GM19023 (cell line): ENCODE results near the gene LRP5.
"Not testable (repeated sequence)": the region's sequence is repeated elsewhere in the genome, so short reads cannot be mapped to it uniquely, and the experiment has no call there.

Experiments
- ATAC-seq: cut with Tn5 transposase; IDR thresholded peaks from one replicate; pipeline ENCODE4 v1.9.1; 2021; ENCODE audit warnings: mild to moderate bottlenecking, moderate library complexity; ENCODE audit not compliant: unreplicated experiment

Gene LRP5

GRCh38 chr11:68460741-68461574, 148.6 kb downstream of the LRP5 start, which contains the start of gene PPP6R3:
Gene PPP6R3 (plus strand): TSS chr11:68460752. CDS start chr11:68537665, 76,913 bp downstream.
- peak; percentile 42 for ATAC-seq

- ATAC-seq: no peak
Measured at GRCh38 chr11:68461575-68461917, 149.2 kb downstream of the LRP5 start.

DNA sequence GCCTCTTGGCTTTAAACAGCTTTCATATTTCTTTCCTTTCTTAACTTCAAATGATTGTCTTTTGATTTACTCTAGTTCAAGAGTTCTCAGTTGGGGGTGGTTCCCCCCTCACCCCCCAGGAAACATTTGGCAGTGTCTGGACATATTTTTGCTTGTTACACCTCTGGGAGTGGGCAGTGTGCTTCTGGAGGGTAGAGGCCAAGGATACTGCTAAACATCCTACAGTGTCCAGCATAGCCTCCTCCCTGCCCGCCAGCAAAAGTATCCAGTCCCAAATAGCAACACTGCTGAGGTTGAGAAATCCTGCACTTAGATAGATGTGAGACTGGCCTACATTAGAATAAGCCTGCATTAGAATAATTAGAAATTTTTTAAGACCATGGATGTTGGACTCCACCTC, 151.3 kb downstream of the LRP5 start:
- ATAC-seq: no peak

DNA sequence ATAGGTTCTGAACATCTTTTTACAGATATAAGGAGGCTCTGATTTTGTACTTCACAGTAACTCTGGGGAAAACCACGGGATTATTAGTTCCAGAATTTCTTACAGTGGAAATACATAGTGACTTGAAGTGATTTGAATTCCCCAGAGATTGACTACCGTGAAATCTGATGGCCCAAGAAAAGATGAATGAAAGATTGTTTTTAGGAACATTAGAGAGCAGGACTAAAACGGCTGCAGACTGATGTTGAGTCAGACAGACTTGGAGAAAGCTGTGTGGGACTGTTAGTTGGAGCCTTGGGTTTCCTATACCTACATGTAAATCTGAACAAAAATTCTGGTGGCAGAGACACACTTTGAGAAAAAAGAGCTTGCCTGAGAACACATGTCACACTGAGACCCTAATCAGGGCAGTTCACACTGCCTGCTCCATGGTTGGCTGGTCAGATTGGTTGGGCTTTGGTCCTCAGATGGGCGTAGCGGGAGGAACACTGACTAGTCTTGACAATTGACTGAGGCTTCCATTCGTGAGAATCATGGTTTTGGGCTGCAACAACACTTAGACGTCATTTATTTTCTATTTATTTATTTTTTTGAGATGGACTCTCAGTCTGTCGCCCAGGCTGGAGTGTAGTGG, 154.9 kb downstream of the LRP5 start:
- no peak for ATAC-seq

DNA sequence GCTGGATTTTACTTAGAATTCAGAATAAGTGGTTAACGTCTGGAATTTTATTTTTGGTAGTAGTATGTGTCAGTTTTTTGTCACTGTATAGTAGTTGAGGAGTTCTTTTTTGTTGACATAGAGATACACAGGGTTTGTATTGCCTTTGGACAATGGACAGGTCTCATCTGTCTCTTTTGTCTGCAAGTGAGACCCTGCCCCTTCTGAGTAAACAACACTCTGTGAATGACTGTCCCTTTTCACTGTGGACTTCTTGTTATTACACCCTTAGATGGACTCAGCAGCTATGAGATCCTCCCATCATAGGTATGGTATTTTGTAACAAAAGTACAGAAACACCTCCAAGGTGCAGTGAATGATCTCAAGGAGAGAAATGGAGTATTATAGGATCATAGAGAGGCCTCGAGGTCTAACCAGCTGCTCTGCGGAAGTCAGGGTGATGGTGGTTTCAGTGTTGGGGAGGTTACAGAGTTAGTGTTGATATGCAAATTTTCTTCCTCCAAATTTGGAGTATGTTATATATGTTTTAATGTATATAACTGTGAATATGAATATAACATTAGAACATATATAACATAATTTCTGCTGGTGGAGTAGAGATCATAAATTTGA, 155.9 kb downstream of the LRP5 start:
- no peak for ATAC-seq

DNA sequence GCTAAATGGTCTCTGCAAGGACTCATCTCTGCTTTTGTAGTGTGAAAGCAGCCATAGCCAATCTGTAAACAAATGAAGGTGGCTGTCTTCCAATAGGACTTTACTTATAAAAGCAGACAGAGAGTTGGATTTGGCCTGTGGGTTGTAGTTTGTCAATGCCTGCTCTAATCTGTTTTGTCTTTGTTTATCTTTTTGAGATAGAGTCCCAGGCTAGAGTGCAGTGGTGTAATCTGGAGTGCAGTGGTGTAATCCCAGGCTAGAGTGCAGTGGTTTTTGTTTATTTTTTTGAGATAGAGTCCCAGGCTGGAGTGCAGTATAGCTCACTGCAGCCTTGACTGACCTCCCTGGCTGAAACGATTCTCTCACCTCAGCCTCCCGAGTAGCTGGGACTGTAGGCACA, 156.7 kb downstream of the LRP5 start:
- no peak for ATAC-seq

- ATAC-seq: no peak
Measured at GRCh38 chr11:68469642-68470041, 157.3 kb downstream of the LRP5 start.

GRCh38 chr11:68470304-68470811, 158.0 kb downstream of the LRP5 start:
- no peak for ATAC-seq

- no peak for ATAC-seq
Measured at GRCh38 chr11:68471360-68472340, 159.3 kb downstream of the LRP5 start.

GRCh38 chr11:68472778-68473177, 160.4 kb downstream of the LRP5 start:
- no peak for ATAC-seq

- ATAC-seq: no peak
Measured at GRCh38 chr11:68473693-68474092, 161.3 kb downstream of the LRP5 start.

DNA sequence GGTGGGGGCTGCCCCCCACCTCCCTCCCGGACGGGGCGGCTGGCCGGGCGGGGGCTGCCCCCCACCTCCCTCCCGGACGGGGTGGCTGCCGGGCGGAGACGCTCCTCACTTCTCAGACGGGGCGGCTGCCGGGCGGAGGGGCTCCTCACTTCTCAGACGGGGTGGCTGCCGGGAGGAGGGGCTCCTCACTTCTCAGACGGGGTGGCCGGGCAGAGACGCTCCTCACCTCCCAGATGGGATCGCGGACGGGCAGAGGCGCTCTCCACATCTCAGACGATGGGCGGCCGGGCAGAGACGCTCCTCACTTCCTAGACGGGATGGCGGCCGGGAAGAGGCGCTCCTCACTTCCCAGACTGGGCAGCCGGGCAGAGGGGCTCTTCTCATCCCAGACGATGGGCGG, 163.2 kb downstream of the LRP5 start:
- ATAC-seq: not testable (repeated sequence)

DNA sequence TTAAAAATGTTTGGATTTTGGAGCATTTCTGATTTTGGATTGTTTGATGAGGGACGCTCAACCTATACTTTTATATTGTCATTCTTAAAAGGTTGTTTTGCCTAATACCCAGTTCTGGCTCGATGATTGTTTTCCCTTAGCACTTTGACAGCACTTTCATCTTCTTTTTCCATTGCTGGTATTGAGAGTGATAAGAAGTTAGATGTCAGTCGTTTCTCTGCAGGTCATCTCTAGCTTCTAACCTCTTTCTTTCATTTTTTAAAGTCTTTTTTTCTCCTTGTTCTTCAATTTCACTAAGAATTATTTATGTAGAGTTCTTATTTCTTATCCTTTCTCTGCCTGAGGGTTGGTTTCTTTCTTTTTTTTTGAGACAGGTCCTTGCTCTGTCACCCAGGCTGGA, 167.0 kb downstream of the LRP5 start:
- ATAC-seq: no peak

GRCh38 chr11:68480193-68480592, 167.8 kb downstream of the LRP5 start:
- ATAC-seq: no peak

GRCh38 chr11:68480852-68481510, 168.6 kb downstream of the LRP5 start:
- ATAC-seq: no peak

GRCh38 chr11:68481579-68482240, 169.3 kb downstream of the LRP5 start:
- no peak for ATAC-seq

DNA sequence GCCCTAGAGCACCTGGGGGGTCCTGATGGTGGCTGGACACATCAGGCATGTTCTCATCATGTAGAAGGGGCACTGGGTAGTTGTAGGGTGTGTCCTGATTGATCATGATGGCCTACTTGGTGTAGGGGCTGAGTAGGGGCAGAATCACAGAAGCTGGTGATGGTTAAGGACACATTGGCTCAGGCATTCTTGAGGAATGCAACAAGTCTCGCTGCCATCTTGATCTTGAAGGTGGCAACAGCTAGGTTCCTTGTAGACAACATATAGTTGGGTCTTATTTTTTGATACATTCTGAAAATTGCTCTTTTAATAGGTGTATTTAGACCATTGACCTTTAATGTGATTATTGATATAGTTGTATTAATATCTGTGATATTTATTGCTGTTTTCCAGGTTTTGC, 176.2 kb downstream of the LRP5 start:
- ATAC-seq: no peak

GRCh38 chr11:68495220-68495729, 182.9 kb downstream of the LRP5 start:
- ATAC-seq: no peak

DNA sequence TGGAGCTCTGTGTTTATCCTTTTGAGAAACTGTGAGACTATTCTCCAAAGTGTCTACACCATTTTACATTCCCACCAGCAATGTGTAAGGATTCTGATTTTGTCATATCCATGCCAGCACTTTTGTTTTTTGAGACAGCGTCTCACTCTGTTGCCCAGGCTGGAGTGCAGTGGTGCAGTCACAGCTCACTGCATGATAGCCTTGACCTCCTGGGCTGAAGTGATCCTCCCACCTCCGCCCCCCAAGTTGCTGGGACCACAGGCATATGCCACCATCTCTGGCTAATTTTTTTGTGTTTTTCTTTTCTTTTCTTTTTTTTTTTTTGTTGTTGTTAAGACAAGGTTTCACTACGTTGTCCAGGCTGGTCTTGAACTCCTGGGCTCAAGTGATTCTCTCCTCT, 183.5 kb downstream of the LRP5 start:
- no peak for ATAC-seq
